DND-41 (cell line): ENCODE data around the gene DENND6A.

Experiments
- EZH2 ChIP-seq: IDR thresholded peaks from 3 replicates; pipeline ENCODE4 v1.6.1; 2012; ENCODE audit warnings: borderline replicate concordance, low read depth, mild to moderate bottlenecking, moderate library complexity, low read length, inconsistent platforms; ENCODE audit not compliant: severe bottlenecking
- TF ChIP-seq, protein P1 (sequence below): IDR thresholded peaks from 2 replicates; pipeline ENCODE4 v1.5.1; 2012; ENCODE audit warnings: borderline replicate concordance, low read length, moderate library complexity, mild to moderate bottlenecking; ENCODE audit not compliant: poor library complexity, severe bottlenecking; ENCODE audit errors: extremely low read depth

DNA sequence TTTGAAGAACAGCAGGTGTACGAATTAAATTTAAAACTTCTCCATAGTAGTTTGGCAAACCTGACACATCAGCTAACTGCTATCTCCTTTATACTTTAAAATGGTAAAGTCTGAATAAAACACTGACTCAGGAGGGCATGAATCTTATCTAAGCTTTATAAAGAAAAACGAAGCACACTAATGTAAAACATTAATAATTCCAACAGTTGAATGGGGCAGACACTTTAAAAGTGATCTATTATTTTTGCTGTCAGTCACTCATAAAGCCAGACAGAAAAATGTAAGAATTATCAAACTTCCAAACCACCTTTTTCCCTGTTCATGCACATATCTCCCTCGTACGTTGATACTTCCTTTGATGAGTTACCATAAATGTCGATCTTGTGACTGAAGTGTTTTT lies 98.3 kb downstream of the DENND6A start:
- TF ChIP-seq, protein P1, sequence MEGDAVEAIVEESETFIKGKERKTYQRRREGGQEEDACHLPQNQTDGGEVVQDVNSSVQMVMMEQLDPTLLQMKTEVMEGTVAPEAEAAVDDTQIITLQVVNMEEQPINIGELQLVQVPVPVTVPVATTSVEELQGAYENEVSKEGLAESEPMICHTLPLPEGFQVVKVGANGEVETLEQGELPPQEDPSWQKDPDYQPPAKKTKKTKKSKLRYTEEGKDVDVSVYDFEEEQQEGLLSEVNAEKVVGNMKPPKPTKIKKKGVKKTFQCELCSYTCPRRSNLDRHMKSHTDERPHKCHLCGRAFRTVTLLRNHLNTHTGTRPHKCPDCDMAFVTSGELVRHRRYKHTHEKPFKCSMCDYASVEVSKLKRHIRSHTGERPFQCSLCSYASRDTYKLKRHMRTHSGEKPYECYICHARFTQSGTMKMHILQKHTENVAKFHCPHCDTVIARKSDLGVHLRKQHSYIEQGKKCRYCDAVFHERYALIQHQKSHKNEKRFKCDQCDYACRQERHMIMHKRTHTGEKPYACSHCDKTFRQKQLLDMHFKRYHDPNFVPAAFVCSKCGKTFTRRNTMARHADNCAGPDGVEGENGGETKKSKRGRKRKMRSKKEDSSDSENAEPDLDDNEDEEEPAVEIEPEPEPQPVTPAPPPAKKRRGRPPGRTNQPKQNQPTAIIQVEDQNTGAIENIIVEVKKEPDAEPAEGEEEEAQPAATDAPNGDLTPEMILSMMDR, result no peak
- no peak for TF ChIP-seq EZH2
